Measurements from ENCODE around the gene GPR141.

- TF ChIP-seq CTCF (IDR thresholded peaks at IDR 0.05; ENCODE audit: low read depth, low read length) = no peak
- TF ChIP-seq EZH2phosphoT487 (IDR thresholded peaks at IDR 0.05; ENCODE audit: low read depth) = no peak
These were observed 23.0 kb upstream of the GPR141 start for GRCh38 chr7:37660614-37661013.
